Glomerular visceral epithelial cell (primary cell): ENCODE results near the gene TBC1D16.

Experiments used
- DNase-seq: peaks from one replicate; pipeline ENCODE4 v3.0.0-alpha.2; 2016; ENCODE audit errors: extremely low spot score

The TBC1D16 gene

GRCh38 chr17:79927688-79928501, 107.8 kb downstream of the TBC1D16 start:
- no peak for DNase-seq

DNA sequence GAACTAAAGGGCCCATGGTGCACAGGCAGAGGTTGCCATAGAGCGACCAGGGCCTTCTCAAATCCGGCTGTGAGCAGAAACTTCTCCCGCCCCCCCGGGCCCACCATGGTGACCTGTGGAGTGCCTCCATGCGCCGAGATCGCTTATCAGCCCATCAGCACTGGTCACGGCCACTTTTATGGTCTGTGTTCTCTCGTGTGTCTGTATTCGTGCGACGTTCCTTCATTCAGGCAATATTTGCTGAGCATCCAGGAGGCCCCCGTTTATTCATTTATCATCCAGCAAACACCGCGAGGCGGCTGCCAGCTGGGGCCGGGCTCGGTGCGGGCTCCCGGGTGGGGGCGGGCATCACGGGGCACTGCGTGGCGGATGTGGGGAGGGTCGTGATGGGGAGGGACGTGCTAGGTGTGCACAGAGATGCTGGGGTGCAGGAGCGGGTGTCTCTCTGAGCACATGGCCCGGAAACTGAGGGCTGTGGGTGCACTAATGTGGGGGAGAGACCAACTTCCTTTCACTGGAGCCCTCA, 108.5 kb downstream of the TBC1D16 start:
- DNase-seq, result no peak

DNA sequence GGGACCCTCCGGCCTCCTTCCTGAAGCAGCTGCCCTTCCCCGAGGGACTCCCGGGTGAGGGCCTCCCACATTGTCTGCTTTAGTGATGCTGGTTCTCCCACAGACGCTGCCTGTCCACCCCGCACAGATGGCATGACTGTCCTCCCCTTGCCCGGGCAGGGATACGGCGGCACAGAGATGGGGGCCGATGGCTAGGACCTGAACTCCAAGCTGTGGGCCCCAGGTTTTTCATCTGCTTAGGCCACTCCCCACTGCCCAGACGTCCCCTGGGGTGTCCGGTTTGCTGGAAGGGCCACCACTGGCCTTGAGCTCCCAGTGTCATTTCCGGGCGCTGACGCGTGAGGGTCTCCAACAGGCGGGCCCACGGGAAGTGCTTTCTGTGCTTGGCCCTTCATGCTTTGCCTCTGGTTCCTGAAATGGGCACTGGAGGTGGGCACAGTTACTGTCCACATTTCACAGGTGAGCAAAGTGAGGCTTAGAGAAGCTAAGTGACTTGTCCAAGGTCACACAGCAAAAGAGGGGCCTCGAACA, 109.0 kb downstream of the TBC1D16 start:
- DNase-seq, result no peak

GRCh38 chr17:79926142-79926604, 109.5 kb downstream of the TBC1D16 start:
- DNase-seq, result no peak

GRCh38 chr17:79925242-79925957, 110.3 kb downstream of the TBC1D16 start:
- peak; percentile 51 for DNase-seq

DNA sequence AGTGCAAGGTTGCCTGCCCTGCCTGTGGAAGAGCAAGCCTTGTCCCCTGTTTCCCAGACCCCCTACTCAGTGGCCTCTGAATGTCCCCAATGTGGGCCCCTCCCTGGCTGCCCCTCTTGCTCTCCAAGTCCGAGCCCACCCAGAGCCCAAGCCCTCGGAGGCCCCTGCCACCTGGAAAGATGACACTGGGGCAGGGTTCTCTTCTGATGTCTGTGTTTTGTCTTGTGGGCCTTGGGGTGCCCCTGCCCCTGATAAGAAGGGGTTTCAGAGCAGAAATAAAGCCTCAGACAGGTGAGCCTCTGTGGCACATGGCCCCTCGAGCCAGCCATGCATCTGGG, 111.1 kb downstream of the TBC1D16 start:
- no peak for DNase-seq

- DNase-seq, result no peak
Observed at GRCh38 chr17:79923974-79924638, 111.6 kb downstream of the TBC1D16 start.

DNA sequence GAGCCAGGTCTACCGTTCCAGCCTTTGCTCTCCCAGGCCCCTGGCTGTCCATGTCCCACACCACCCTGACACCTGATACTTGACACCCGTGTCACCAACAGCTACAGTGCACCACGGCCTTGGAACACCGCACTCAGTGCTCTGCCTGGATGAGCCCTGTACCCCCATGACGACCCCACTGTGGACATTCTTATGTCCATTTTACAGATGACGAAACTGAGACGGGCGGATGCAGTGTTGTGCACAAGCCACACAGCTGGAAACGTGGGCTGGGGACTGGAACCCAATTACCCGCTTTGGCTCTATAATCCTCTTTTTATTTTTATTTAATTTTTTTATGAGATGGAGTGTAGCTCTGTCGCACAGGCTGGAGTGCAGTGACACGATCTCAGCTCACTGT, 112.9 kb downstream of the TBC1D16 start:
- DNase-seq, result no peak

- no peak for DNase-seq
Observed at GRCh38 chr17:79922116-79922601, 113.5 kb downstream of the TBC1D16 start.

DNA sequence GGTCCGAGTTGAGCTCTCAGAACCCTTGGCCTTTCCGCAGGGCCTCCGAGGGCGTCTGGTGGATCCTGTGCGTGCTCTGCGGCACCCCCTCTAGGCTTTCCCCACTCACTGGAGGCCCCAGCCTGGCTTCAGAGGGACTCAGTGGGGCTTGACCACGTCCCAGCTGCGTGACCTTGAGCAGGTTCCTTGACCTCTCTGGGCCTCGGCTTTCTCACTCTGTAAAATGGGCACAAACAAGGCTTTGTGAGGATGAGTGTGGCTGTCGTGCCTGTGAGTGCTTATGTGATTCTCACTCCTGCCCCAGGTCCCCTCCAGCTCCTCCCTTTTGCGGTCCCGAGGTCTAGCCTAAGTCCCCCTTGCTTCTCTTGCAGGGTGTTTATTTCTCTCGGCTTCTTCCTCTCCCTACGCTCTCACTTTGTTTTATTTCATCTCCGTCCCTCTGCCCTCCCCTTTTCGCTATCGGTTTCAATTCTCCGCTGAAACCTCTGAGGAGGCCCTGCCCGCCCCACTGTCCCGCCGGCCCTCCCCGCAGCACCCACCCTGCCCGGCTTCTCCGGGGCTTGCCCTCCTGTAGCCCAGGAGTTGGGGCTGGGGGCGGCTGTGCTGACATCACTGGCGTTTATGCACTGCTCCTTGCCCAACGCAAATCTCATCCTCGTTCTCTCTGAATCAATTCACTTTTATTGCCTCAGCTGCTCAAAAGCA, 114.1 kb downstream of the TBC1D16 start:
- DNase-seq, result no peak

- no peak for DNase-seq
Observed at GRCh38 chr17:79920751-79921410, 114.8 kb downstream of the TBC1D16 start.

DNA sequence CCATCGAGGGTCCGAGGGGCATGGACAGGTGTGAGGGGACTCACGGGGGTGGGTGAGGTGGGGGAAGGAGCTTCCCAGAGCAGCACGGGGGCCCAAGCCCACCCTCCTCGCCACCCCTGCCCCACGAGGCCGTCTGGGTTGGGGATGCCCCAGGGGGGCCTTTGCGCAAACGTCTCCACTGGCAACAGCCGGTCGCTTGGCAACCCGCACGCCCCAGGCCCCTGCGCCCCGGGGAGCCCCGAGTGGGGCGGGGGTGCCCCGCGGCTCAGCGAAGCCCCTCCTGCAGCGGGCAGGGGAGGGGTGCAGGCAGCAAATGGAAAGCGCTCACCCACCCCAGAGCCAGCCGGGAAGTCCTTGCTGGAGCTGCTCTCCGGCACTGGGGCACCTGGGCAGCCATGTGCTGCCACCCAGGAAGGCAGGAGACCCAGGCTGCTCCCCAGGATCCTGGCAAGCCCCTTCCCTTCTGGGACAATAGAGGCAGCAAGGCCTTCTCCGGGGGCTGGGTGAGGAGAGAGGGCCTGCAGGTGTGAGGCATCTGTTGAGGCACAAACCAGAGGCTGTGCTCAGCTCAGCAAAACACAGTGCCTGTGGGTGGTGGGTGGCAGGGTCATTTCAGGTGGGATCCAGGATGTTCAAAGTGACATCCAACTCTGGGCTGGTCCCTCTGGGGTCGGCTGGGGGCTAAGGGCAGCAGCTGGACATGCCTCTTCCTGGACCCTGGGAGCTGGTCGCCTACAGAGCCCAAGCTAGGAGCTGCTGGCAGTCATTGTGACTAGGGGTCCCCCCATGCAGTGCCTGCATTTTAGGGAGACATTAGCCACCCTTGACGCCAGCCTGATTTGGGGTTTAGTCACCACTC, 115.6 kb downstream of the TBC1D16 start:
- no peak for DNase-seq

DNA sequence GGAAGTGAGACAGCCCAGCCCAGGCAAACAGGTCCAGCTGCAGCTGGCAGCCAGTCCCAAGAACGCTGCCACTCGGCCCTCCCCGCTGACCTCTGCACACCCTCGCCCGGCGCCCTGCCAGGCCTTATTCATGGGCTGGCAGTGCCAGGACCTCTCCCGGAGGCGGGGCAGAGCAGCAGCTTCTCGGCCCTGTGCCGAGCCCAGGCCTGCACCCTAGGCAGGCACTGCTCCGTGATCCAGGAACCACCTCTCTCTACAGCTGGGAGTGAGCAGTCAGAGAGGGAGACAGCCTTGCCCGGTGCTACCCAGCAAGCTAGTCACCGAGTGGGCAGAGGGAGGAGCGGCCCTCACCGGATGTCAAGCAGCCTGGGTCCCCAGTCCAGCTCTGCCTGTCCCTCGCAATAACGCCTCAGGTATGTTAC, 116.5 kb downstream of the TBC1D16 start:
- DNase-seq, result peak; percentile 83

- DNase-seq, result no peak
Observed at GRCh38 chr17:79918581-79919163, 117.0 kb downstream of the TBC1D16 start.

DNA sequence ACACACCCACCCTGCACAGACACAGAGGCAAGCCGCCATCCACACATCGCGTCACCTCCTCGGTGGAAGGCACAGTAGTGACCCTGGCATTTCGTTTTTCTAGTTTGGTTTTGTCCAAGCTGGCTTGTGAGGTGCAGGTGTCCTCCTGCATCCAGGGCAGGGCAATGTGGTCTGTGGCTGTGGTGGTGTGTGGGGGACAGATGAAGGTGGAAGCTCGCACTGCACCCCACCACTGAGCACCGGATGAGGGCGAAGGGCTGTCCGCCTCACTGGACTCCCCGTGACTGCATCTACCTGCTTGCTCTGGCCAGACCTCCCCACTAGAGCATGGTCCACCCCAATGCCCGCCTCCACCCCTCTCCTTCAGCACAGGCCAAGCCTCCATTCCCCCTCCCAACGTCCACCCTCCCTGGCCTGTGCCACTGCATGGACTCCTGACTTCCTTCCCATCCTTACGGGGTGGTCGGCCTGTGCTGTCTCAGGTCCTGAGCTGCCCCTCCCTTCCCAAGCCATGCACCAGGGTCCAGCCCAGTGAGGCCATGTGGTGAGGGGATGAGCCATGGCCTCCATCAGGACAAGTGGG, 117.7 kb downstream of the TBC1D16 start:
- DNase-seq, result no peak

GRCh38 chr17:79916991-79917901, 118.4 kb downstream of the TBC1D16 start:
- DNase-seq, result no peak

GRCh38 chr17:79916506-79916905, 119.2 kb downstream of the TBC1D16 start:
- DNase-seq, result no peak

- peak; percentile 20 for DNase-seq
Observed at GRCh38 chr17:79915850-79916430, 119.7 kb downstream of the TBC1D16 start.
